Stimulated activated CD4-positive, alpha-beta T cell treated with anti-CD3 and anti-CD28 coated beads, Interleukin-4, amount 100 ng/mL, for 24 hours (primary cell): Measurements from ENCODE around the gene FRMD7.
A peak's percentile ranks its signal among the peaks of the same experiment; 100 is the strongest.
"Not testable (repeated sequence)": the region's sequence is repeated elsewhere in the genome, so short reads cannot be mapped to it uniquely, and the experiment has no call there.

Source experiments
- DNase-seq: peaks from one replicate; pipeline ENCODE4 v3.0.0-alpha.2; 2020

Gene FRMD7

GRCh38 chrX:132092439-132093065, 35.3 kb downstream of the FRMD7 start:
- peak; percentile 49 for DNase-seq

GRCh38 chrX:132090403-132091159, 37.2 kb downstream of the FRMD7 start:
- no peak for DNase-seq

- DNase-seq = no peak
Observed at GRCh38 chrX:132088864-132089263, 39.0 kb downstream of the FRMD7 start.

- DNase-seq = no peak
Observed at GRCh38 chrX:132086672-132087071, 41.1 kb downstream of the FRMD7 start.

- DNase-seq = no peak
Observed at GRCh38 chrX:132085786-132086185, 42.0 kb downstream of the FRMD7 start.

- no peak for DNase-seq
Observed at GRCh38 chrX:132077912-132078311, 49.9 kb downstream of the FRMD7 start.

GRCh38 chrX:132077414-132077813, 50.4 kb downstream of the FRMD7 start:
- DNase-seq = no peak

- no peak for DNase-seq
Observed at GRCh38 chrX:132071254-132071653, 56.6 kb downstream of the FRMD7 start.

GRCh38 chrX:132068405-132068804, 59.4 kb downstream of the FRMD7 start:
- no peak for DNase-seq

GRCh38 chrX:132063862-132064261, 64.0 kb downstream of the FRMD7 start:
- DNase-seq = no peak

GRCh38 chrX:132063334-132063733, 64.5 kb downstream of the FRMD7 start:
- DNase-seq = no peak

GRCh38 chrX:132059973-132060540, 67.8 kb downstream of the FRMD7 start:
- no peak for DNase-seq

- DNase-seq = no peak
Observed at GRCh38 chrX:132058975-132059374, 68.8 kb downstream of the FRMD7 start.

- no peak for DNase-seq
Observed at GRCh38 chrX:132058050-132058449, 69.8 kb downstream of the FRMD7 start.

GRCh38 chrX:132051778-132052177, 76.0 kb downstream of the FRMD7 start:
- DNase-seq = not testable (repeated sequence)

GRCh38 chrX:132046533-132046932, 81.3 kb downstream of the FRMD7 start:
- DNase-seq = no peak

GRCh38 chrX:132045456-132045855, 82.4 kb downstream of the FRMD7 start:
- DNase-seq = no peak

- DNase-seq = no peak
Observed at GRCh38 chrX:132044953-132045352, 82.9 kb downstream of the FRMD7 start.

GRCh38 chrX:132043977-132044376, 83.8 kb downstream of the FRMD7 start:
- no peak for DNase-seq

GRCh38 chrX:132041015-132041414, 86.8 kb downstream of the FRMD7 start:
- no peak for DNase-seq

GRCh38 chrX:132040066-132040465, 87.8 kb downstream of the FRMD7 start:
- DNase-seq = no peak

GRCh38 chrX:132037479-132037993, 90.3 kb downstream of the FRMD7 start:
- DNase-seq = no peak

- no peak for DNase-seq
Observed at GRCh38 chrX:132034648-132035047, 93.2 kb downstream of the FRMD7 start.

GRCh38 chrX:132033166-132033565, 94.7 kb downstream of the FRMD7 start:
- no peak for DNase-seq
